ENCODE results near the gene PLA2G4A.

GRCh38 chr1:186804679-186805078 lies 24.1 kb upstream of the PLA2G4A start:
- no peak for TF ChIP-seq CTCF (conservative IDR thresholded peaks at IDR 0.05; ENCODE audit: low read length)
- TF ChIP-seq EZH2phosphoT487 (IDR thresholded peaks at IDR 0.05; ENCODE audit: borderline replicate concordance), result no peak

All from Loucy (cell line).